ENCODE data around the gene CELA3B. TPM values are rescaled to one million over a fixed set of nuclear protein-coding genes. Genes with fewer than 3 reads are reported as not detected.
"Not testable (repeated sequence)": the region's sequence is repeated elsewhere in the genome, so short reads cannot be mapped to it uniquely, and the experiment has no call there.

CELA3B gene
- polyA plus RNA-seq, 12 donors: 0.35 to 0.71 (median 0.65) TPM; not detected in 7

DNA sequence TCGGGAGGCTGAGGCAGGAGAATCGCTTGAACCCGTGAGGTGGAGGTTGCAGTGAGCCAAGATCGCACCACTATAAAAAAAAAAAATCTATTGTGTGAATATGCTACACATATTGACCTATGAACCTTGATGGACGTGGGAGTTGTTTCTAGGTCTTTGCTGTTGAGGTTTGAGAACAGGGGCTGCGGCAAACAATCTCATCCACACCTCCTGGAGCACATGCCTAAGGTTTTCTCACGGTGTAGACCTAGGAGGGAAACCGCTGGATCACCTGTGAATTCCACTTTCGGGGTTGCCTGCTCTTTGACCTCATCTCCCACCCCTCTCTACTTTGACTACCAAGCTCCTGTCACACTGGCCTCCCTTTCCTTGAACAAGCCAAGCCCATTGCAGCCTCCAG, 1.5 kb upstream of the CELA3B start:
- DNase-seq: not testable (repeated sequence)

DNA sequence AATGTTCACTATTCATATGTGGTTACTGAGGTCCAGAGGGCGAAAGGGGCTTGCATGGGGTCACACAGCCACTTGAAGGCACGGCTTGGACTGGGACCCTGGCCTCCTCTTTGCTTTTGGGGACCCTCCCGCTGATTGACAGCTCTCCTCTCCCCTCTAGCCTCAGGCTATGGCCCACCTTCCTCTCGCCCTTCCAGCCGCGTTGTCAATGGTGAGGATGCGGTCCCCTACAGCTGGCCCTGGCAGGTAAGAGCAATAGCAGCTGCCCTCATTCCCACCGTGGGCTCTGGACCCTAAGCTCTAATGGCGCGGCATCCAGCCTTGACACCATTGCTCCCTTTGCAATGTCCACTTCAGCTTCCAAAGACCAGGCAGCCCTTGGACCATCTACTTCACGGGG, 1.4 kb downstream of the CELA3B start:
- DNase-seq: not testable (repeated sequence)

DNA sequence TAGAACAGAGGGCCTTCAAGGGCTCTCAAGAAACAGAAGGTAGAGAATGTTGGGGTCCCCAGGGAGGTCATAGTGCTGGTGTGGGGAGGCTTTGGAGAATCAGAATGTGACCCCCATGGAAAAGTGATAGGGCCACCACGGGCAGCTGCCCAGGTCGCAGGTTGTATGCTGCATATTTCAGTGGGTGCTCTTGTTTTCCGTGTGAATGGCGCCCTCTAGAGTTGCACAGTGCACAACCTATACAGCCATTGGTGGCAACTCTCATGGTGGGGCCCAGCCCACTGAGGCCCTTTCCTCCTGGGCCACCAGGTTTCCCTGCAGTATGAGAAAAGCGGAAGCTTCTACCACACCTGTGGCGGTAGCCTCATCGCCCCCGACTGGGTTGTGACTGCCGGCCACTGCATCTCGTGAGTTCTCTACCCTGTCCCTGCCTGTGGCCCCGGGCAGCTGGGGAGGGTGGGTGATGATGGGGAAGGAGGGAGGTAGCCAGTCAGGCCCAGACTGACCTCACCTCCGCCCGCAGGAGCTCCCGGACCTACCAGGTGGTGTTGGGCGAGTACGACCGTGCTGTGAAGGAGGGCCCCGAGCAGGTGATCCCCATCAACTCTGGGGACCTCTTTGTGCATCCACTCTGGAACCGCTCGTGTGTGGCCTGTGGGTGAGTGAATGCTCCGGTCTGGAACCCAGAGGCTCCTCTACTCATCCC, 3.8 kb downstream of the CELA3B start:
- not testable (repeated sequence) for DNase-seq

DNA sequence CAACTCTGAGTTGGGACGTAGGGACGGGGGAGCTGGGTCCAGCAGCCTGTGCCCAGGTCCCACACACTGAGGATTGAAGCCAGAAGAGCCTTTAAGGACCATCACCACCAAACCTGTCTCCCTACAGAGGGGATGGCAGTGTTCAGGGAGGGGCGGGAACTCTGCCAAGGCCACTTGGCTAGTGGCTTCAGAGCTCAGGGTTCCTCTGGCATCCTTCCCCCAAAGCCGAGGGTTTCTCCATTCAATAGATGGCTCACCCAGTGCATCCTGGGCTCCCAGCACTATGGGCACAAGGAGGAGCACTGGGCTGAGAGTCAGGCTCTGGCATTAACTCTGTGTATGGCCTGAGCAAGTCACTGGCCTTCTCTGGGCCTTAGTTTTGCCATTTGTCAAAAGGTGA, 4.4 kb downstream of the CELA3B start:
- DNase-seq: not testable (repeated sequence)

DNA sequence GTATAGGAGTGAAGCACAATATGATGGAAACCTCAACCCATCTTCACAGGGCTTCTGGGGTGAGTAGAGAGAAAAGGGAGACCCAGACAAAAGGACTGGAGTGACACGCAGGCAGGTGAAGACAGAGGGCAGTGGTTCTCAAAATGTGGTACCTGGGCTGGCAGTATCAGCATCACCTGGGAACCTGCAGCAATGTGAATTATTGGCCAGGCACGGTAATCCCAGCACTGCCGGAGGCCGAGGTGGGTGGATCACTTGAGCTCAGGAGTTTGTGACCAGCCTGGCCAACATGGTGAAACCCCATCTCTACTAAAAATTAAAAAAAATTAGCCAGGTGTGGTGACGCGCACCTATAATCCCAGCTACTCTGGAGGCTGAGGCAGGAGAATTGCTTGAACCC, 5.3 kb downstream of the CELA3B start:
- not testable (repeated sequence) for DNase-seq

DNA sequence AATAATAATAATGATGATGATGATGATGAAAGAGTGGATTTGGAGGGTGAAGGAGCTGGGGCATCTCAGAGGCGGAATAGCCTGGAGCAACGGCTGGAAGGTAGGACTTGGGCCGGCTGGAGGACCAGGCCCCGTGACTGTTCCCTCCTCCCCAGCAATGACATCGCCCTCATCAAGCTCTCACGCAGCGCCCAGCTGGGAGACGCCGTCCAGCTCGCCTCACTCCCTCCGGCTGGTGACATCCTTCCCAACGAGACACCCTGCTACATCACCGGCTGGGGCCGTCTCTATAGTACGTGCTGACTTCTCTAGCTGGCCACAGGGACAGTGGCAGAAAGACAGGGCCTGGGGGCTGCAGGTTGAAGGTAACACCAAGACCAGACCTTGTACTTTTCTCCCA, 6.7 kb downstream of the CELA3B start:
- not testable (repeated sequence) for DNase-seq

DNA sequence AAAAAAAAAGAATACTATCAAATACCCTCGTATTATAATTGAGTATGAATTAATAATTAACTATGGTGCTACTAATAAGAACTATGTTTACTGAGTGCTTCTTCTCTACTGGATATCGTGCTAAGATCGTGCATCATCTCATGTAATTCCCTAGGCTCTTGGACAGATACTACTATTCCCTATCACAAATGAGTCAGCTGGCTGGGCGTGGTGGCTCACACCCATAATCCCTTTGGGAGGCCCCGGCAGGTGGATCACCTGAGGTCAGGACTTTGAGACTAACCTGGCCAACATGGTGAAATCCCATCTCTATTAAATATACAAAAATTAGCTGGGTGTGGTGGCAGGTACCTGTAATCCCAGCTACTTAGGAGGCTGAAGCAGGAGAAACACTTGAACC, 9.1 kb downstream of the CELA3B start:
- not testable (repeated sequence) for DNase-seq

DNA sequence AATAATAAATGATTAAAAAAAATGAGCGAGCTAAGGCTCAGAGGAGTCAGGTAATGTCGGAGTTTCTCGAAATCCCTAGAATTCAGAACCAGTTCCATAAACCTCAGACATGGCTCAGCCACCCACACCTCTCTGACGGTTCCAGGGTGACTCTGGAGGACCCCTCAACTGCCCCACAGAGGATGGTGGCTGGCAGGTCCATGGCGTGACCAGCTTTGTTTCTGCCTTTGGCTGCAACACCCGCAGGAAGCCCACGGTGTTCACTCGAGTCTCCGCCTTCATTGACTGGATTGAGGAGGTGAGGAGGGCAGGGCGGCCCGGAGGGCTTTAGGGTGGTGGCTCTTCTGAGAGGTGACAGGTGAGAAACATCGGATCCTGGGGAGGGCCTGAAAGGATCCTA, 9.6 kb downstream of the CELA3B start:
- DNase-seq: not testable (repeated sequence)

DNA sequence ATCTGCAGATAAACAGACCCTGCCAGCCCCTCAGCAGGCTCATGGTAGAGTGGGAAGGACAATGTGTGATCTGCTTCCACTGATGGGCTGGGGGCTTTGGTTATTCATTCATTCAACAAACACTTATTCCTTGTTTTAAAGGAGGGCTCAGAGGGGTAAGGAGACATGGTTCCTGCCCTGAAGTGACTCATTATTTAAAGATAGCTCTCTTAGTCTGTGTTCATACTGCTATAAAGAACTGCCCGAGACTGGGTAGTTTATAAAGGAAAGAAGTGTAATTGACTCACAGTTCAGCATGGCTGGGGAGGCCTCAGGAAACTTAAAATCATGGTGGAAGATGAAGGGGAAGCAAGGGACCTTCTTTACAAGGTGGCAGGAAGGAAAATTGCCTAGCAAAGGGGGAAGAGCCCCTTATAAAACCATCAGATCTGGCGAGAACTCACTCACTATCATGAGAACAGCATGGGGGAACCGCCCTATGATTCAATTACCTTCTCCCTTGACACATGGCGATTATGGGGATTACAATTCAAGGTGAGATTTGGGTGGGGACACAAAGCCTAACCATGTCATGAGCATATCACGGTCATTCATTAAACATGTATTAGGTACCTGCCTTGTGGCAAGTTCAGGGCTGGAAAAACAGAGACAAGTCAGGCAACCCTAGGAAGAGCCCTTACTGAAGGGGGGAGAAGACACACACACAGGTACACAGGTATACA, 13.0 kb downstream of the CELA3B start:
- DNase-seq: not testable (repeated sequence)

DNA sequence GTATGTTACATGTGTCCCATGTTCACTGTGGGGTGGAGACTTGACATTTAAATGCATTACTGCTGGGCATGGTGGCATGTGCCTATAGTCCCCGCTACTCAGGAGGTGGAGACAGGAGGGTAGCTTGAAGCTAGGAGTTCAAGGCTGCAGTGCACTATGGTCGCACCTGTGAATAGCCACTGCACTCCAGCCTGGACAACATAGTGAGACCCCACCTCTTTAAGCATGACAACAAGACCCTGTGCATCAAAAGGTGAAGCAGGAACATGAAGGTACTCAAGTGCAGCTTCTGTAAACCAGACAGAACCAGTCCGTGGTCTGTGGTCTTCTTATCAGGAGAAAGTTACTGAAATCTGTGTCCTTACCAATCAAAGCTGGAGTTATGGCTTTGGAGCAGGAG, 15.4 kb downstream of the CELA3B start:
- not testable (repeated sequence) for DNase-seq

DNA sequence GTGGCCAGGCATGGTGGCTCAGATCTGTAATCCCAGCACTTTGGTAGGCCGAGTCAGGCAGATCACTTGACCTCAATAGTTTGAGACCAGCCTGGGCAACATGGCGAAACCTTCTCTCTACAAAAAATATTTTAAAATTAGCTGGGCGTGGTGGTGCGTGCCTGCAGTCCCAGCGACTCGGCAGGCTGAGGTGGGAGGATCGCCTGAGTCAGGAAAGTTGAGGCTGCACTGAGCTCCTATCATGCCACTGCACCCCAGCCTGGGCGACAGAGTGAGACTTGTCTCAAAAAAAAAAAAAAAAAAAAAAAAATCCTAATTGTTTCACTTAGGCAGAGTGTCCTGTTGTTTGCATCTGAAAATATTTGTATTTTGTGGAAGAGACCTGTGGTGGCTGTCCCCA, 17.9 kb downstream of the CELA3B start:
- DNase-seq: not testable (repeated sequence)

DNA sequence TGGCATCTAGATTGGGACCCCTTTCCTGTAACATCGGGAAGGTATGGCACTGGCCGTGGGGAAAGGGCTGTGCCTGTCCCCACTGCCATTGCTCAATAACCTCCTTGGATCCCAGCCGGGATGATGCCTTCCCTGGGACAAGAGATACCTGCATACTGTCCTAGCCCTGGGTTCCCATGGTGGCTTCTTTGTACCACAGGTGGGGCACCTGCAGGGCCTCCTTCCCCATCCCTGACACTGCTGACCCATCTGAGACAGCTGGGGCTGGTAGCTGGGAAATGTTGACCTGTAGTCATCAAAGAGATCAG, 19.8 kb downstream of the CELA3B start:
- DNase-seq: not testable (repeated sequence)

DNA sequence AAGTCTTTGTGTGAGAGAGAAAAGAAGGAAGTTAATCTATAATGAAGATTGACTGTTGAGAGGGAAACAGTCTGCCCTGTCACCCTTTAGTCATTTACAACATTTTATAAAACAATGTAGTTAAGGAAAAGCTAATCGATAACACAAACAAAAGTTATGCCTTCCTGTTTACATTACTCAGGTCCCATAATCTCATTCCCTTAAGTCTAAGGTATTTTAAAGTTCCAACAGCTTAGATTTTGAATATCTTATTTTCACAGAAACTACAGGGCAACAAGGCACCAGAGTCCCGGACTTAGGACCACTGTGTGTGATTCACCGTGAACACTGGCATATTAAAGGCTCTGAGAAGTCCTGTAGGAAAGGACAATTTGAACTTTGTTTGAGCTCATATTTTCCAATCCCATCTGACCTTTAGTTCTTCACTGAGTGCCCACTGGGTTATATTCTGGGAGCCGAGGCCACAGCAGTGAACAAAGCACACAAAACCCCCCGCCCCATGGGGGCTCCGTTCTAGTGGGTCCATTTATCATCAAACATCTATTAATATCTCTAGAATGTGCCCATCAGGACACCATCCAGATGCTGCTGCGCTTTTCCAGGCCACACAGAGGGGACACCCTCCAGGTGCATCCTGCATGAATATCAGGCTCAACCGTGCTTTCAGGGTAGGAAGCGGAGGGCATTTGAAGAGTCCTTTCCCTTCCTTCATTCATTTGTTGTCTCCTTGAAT, 21.2 kb downstream of the CELA3B start:
- not testable (repeated sequence) for DNase-seq

DNA sequence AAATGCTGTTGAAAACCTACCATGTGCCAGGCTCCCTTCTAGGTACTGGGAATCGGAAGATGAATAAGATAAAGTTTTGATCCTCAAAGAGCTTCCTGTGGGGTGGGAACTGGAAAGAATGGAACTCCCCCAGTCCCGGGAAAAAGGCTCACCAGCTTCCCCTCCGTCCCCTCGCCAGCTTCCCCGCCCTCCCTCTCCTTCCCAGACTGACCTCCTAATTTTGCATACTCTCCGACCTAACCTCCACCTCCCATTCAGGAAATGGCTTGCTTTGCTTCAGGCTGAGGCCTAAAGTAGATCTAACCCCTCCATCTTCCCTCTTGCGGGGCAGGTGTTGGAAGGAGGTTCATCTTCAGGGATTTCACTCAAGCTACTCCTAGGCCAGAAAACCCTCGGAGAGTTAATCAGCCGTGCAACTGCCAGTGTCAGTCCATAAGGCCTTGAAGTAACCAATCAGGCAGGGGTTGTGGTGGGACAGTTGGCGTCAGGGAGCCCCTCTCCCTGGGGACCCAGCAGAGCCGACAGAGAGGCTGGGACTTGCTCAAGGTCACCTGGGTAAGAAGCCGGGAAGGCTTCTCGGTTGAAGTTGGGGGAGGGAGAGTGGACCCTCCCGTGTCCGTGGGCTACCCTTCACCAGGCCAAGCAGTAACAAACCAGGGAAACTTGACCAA, 21.9 kb downstream of the CELA3B start:
- not testable (repeated sequence) for DNase-seq

DNA sequence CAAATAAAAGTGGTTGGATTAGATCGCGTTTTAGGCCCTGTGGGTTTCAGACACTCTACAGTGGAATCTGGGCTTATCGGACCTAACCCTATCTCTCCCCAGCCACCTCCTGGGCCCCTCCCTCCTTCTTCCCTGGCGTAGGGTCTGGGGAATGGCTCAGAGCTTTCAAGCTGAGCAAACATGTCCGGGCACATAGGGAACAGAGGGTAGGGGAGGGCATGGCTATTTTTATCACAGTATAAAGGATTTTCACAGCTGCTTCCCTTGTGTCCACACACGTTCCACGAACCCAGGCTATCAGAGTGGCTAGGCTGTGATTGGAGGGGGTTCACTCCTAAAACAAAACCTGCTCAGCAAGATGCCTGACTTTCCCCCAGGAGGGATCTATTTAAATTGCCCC, 22.8 kb downstream of the CELA3B start:
- DNase-seq: not testable (repeated sequence)

DNA sequence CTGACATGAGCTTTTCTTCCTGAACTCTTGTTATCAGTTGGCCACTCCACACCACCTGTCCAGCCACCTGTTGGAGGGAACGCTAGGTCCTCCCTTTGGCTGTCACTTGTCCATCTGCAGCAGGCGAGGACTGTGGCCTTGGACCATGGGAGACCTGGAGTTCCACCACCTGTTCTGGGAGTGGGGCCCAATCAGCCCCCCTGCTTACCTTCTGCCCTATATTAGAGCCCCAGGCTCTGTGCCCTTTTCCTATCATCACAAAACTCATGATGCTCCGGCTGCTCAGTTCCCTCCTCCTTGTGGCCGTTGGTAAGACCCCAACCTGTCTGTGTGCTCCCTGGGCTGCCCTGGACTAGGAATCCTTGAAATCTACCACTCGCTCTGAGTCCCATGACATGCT, 24.6 kb downstream of the CELA3B start, which contains the start of gene CELA3A:
Gene CELA3A, plus strand, starts transcription at position 249 of the 400 bp plus-strand sequence. Its CDS starts 18 bp downstream, at position 267.
- no peak for DNase-seq

DNA sequence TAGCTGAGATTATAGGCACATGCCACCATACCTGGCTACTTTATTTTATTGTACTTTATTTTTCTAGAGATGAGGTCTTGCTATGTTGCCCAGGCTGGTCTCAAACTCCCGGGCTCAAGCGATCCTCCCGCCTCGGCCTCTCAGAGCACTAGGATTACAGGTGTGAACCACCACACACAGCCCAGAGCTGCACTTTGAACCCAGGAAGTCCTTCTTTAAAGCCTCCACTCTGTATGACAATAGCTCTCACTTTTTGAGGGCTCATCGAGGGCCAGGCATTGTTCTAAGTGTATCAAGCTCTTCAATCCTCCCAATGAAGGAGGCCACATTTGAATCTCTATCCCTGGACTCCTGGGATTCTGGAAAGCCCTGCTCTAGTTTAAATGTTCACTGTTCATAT, 25.6 kb downstream of the CELA3B start:
- DNase-seq: not testable (repeated sequence)

DNA sequence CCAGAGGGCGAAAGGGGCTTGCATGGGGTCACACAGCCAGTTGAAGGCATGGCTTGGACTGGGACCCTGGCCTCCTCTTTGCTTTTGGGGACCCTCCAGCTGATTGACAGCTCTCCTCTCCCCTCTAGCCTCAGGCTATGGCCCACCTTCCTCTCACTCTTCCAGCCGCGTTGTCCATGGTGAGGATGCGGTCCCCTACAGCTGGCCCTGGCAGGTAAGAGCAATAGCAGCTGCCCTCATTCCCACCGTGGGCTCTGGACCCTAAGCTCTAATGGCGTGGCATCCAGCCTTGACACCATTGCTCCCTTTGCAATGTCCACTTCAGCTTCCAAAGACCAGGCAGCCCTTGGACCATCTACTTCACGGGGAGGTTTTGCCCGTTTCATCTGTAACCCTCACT, 26.1 kb downstream of the CELA3B start:
- not testable (repeated sequence) for DNase-seq

DNA sequence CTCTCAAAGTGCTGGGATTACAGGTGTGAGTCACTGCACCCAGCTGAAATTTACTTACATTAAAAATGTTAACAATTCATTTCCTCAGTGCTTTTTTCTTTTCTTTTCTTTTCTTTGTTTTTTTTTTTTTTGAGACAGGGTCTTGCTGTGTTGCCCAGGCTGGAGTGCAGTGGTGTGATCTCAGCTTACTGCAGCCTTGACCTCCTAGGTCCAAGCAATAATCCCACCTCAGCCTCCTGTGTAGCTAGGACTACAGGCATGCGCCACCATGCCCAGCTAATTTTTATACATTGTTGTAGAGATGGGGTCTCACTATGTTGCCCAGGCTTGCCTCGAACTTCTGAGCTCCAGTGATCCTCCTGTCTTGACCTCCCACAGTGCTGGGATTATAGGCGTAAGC, 27.1 kb downstream of the CELA3B start:
- DNase-seq: not testable (repeated sequence)

DNA sequence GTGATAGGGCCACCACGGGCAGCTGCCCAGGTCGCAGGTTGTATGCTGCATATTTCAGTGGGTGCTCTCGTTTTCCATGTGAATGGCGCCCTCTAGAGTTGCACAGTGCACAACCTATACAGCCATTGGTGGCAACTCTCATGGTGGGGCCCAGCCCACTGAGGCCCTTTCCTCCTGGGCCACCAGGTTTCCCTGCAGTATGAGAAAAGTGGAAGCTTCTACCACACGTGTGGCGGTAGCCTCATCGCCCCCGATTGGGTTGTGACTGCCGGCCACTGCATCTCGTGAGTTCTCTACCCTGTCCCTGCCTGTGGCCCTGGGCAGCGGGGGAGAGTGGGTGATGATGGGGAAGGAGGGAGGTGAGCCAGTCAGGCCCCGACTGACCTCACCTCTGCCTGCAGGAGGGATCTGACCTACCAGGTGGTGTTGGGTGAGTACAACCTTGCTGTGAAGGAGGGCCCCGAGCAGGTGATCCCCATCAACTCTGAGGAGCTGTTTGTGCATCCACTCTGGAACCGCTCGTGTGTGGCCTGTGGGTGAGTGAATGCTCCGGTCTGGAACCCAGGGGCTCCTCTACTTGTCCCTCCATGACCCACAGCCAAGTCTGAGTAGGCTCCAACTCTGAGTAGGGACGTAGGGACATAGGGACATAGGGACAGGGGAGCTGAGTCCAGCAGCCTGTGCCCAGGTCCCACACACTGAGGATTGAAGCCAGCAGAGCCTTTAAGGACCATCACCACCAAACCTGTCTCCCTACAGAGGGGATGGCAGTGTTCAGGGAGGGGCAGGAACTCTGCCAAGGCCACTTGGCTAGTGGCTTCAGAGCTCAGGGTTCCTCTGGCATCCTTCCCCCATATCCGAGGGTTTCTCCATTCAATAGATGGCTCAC, 28.7 kb downstream of the CELA3B start:
- DNase-seq: not testable (repeated sequence)

DNA sequence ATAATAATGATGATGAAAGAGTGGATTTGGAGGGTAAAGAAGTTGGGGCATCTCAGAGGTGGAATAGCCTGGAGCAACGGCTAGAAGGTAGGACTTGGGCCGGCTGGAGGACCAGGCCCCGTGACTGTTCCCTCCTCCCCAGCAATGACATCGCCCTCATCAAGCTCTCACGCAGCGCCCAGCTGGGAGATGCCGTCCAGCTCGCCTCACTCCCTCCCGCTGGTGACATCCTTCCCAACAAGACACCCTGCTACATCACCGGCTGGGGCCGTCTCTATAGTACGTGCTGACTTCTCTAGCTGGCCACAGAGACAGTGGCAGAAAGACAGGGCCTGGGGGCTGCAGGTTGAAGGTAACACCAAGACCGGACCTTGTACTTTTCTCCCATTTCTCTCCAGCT, 29.9 kb downstream of the CELA3B start:
- DNase-seq: not testable (repeated sequence)

Measured in muscle of arm (tissue), 12 donors.